SHP77 treated with DMSO at 0.1 percent for 48 hours (cell line): ENCODE data around the gene STMND1.

Experiments
- DNase-seq: peaks from one replicate; lab custom pipeline; 2025; lab: John Stamatoyannopoulos, UW

The STMND1 gene

DNA sequence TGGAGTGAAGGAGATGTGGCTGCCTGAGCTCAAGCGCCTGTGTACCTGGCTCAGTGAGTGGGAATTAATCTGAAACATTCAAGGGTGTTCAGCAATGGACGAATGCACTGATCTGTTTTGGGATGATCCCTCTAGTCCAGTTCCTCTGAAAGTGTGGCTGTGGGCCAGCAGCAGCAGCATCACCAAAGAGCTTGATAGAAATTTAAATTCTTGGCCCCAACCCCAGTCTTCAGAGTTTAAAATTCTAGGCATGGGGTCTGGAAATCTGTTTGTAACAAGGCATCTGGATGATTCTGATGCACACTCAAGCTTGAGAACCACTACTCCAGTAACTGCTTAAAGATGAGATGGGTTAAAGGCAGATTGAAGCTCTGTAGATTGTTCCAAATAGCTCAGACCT lies 59.2 kb downstream of the STMND1 start:
- no peak for DNase-seq

- DNase-seq: no peak
These were observed 63.5 kb downstream of the STMND1 start for GRCh38 chr6:17165383-17165782.

GRCh38 chr6:17167327-17167979 lies 65.6 kb downstream of the STMND1 start:
- peak; percentile 5 for DNase-seq

- no peak for DNase-seq
These were observed 67.4 kb downstream of the STMND1 start for GRCh38 chr6:17169291-17169690.

- DNase-seq: no peak
These were observed 67.9 kb downstream of the STMND1 start for GRCh38 chr6:17169711-17170110.

DNA sequence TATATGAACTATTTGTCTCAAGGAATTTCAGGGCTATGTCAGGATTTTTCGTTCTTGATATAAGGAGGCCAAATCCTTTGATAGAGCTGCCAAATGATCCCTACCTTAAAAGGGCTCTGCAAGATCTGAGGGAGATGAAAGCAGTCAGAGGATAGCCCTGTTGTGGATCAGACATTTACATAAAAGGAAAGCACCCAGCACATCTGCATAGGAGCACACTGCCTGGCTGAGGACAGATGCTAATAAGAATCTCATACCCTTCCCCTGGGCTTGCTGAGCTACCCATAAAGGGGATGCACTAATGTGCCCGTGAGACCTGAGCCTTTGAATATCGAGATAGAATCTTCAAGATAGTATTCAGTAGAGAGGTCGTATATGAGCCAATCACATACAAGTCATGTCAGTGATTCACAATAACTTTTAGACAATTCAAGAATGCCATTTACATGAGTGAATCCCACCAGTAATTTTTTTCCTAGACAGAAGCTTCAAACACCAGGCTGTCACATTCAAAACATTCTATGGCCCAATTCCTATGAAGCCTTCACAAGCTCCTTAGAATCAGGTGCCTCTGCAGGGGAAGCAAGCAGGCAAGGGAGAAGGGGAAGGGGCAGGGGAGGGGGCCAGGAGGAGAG lies 71.1 kb downstream of the STMND1 start:
- no peak for DNase-seq

DNA sequence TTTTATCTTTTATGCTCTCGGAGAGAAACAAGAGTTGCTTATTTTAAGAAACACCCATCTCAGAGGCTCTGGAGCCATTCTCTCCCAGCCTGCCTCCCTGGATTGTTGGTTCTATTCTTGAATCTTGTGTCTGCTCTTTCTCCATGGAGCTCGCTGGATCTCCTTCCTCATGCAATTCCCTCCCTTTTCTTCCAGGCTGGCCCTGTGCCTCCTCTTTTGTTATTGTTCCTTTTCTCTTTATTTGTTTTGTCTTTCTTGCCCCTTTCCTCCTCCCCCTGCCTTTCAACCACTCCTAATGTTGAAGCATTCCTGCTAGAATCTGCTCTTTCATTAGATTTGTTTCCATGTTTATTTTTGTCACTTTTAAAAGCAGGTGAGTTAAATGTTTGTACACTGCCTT lies 76.5 kb downstream of the STMND1 start:
- no peak for DNase-seq

- DNase-seq: no peak
These were observed 77.1 kb downstream of the STMND1 start for GRCh38 chr6:17178754-17179529.

DNA sequence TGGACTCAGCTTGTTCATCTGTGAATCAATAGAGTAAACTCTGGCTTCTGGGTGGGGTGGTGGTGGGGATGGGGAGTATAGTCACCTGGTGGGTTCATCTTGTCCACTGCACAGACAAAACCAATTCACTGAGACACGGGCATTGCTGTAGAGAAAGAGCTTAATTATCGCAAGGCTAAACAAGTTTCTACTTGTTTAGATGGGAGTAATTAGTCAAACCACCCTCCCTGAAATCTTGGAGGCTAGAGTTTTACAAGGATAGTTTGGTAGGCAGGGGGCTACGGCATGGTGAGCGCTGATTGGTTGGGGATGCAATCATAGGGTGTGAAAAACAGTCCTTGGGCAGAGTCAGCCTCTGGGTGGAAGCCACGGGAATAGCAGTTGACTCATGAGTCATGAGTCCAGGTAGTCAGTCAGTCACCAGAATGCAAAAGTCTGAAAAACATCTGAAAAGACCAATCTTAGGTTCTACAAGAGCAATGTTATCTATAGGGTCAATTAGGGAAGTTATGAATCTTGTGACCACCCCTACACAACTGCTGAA lies 77.8 kb downstream of the STMND1 start:
- DNase-seq: no peak
